Left ventricle myocardium inferior (tissue), 1 donor: ENCODE data around the gene WDR27. TPM values are rescaled to one million over a fixed set of nuclear protein-coding genes. Genes with fewer than 3 reads are reported as not detected.
"Not testable (repeated sequence)": the region's sequence is repeated elsewhere in the genome, so short reads cannot be mapped to it uniquely, and the experiment has no call there.

Experiments
- DNase-seq: peaks from one replicate; pipeline ENCODE4 v3.0.0-alpha.2; 2020
- H3K27ac ChIP-seq: fragments of 200-600 bp; replicated peaks from 2 replicates; pipeline ENCODE4 v1.8.0; 2021
- H3K27me3 ChIP-seq: fragments of 200-600 bp; 2 replicates; pipeline ENCODE4 v1.8.0; 2021; ENCODE audit warnings: low read depth
- H3K36me3 ChIP-seq: fragments of 200-600 bp; 2 replicates; pipeline ENCODE4 v1.8.0; 2021
- H3K4me1 ChIP-seq: fragments of 200-600 bp; 2 replicates; pipeline ENCODE4 v1.8.0; 2021
- H3K4me3 ChIP-seq: fragments of 200-600 bp; 2 replicates; pipeline ENCODE4 v1.8.0; 2021; ENCODE audit warnings: mild to moderate bottlenecking, moderate library complexity
- H3K9me3 ChIP-seq: fragments of 200-600 bp; replicated peaks from 2 replicates; pipeline ENCODE4 v1.8.0; 2021
- intact Hi-C: fragments of 100-400 bp; cut with micrococcal nuclease; formaldehyde crosslinking; loops from one replicate; pipeline ENCODE4 v1.11.0; 2022
- total RNA-seq: library from RNA; stranded (reverse); fragmentation: NEBNext Ultra II Directional; extraction: Animal tissue kit (Norgen Biotek cat#: 25700); gene quantifications from one replicate; pipeline ENCODE4 v1.2.1, GENCODE V29; 2021
- TF ChIP-seq, protein P1 (sequence below): fragments of 200-600 bp; IDR thresholded peaks from 2 replicates; pipeline ENCODE4 v1.8.0; 2021; ENCODE audit warnings: antibody characterized with exemption, mild to moderate bottlenecking, borderline replicate concordance
- donor health status: DM: no; HTN: yes; CAD: no; lungs with severe emphysema.

Gene WDR27
- total RNA-seq, 1 donor from 2014 or later, result 9.1 TPM

DNA sequence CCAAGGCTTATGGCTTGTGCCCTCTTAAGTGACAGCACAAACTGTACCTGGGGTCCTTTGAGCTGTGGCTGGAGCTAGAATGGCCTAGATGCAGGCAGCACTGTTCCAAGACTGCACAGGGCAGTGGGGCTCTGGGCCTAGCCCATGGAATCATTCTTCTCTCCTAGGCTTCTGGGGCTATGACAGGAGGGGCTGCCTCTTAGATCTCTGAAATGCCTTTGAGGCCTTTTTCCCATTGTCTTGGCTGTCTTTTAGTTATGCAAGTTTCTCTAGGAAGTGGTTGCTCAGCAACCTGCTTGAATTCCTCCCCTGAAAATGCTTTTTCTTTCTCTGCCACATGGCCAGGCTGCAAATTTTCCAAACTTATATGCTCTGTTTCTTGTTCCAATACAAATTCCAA is 183.4 kb downstream of the WDR27 start:
- no peak overlapping the region for H3K4me3 ChIP-seq
- intact Hi-C loops, result no loop called here
- no peaks in the 10 kb centered on the region for H3K27me3 ChIP-seq
- TF ChIP-seq, protein P1, sequence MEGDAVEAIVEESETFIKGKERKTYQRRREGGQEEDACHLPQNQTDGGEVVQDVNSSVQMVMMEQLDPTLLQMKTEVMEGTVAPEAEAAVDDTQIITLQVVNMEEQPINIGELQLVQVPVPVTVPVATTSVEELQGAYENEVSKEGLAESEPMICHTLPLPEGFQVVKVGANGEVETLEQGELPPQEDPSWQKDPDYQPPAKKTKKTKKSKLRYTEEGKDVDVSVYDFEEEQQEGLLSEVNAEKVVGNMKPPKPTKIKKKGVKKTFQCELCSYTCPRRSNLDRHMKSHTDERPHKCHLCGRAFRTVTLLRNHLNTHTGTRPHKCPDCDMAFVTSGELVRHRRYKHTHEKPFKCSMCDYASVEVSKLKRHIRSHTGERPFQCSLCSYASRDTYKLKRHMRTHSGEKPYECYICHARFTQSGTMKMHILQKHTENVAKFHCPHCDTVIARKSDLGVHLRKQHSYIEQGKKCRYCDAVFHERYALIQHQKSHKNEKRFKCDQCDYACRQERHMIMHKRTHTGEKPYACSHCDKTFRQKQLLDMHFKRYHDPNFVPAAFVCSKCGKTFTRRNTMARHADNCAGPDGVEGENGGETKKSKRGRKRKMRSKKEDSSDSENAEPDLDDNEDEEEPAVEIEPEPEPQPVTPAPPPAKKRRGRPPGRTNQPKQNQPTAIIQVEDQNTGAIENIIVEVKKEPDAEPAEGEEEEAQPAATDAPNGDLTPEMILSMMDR, result no peak
- H3K4me1 ChIP-seq, result no peaks in the 10 kb centered on the region
- H3K36me3 ChIP-seq, result no peaks in the 10 kb centered on the region
- no peak overlapping the region for H3K27ac ChIP-seq
- H3K9me3 ChIP-seq, result peaks cover 32% of the 10 kb centered on the region
- DNase-seq, result no peak

DNA sequence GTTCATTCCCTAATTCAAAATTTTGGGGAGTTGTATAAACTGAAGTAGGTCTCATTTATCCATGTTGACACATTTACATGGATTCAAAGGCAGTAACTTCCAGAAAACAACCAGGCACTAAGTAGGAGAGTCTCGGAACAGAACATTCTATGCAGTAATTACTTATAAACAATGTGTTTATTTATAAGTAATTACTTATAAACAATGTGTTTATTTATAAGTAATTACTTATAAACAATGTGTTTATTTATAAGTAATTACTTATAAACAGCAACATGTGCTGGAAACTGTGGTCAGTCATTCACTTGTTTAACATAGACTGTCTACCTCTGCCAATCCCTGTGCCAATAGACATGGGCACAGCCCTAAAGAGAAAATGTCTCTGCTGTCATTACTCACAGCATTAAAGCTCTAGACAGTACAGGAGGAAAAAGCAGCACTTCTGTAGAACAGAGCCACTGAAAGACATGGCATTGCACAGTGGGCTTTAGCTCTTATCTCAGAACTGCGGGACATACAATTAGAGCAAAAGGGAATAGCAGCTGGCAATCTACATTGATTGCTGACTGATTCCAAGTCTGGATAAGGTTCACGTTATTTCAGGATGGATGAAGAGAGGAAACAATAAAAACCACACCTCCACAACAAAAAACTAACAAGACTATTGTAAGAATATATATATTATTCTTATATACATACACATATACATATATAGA is 188.2 kb downstream of the WDR27 start:
- peaks cover 21% of the 10 kb centered on the region for H3K9me3 ChIP-seq
- TF ChIP-seq, protein P1, result no peak
- no peaks in the 10 kb centered on the region for H3K4me1 ChIP-seq
- intact Hi-C loops, result no loop called here
- DNase-seq, result no peak
- H3K36me3 ChIP-seq, result no peaks in the 10 kb centered on the region
- H3K27me3 ChIP-seq, result no peaks in the 10 kb centered on the region
- H3K4me3 ChIP-seq, result no peak overlapping the region
- H3K27ac ChIP-seq, result no peak overlapping the region

DNA sequence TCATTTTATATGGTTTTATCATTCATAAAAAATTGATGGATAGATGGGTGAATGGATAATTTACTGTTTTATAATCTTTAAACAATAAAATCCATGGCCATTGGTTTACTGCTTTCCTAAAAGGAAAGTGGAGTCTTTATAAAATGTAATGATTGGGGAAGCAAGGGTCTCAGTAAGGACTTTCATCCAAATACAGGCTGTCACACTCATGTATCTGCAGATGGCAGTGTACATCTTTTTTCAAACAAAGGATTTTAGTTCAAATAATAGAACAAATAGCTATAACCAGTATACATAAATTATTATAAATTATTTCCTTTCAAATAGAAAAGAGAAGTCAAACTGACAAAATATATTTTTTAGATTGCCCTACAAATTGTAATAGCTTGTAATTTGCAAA is 190.0 kb downstream of the WDR27 start:
- intact Hi-C loops, H3K27ac ChIP-seq, H3K27me3 ChIP-seq, H3K4me3 ChIP-seq, H3K4me1 ChIP-seq, DNase-seq, H3K36me3 ChIP-seq: not testable (repeated sequence)
- peaks cover 11% of the 10 kb centered on the region for H3K9me3 ChIP-seq

DNA sequence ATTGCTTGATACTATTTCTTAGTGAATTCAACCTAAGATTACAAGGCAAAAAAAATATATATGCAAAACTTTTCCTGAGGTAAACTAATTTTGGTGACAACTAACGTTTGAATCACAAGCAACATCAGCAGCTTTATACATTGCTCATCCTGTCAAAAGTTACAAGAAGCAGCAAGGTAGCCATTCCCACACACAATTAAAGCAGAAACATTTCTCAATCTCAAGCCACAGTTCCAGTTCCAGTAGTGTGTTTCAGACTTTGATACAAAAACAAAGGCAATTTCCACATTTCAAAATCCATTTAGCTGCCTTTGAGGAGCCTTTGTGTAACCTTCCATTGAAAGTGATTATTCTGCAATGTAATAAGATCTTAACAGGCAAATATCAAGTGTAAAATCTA is 191.0 kb downstream of the WDR27 start:
- Histone ChIP-seq H3K36me3 (no peaks in the 10 kb centered on the region), H3K4me3 (no peak overlapping the region), H3K27ac (no peak overlapping the region), H3K9me3 (peaks cover 11% of the 10 kb centered on the region), H3K27me3 (no peaks in the 10 kb centered on the region), H3K4me1 (no peaks in the 10 kb centered on the region)
- no peak for DNase-seq
- intact Hi-C loops, result no loop called here
- TF ChIP-seq, protein P1, result no peak

DNA sequence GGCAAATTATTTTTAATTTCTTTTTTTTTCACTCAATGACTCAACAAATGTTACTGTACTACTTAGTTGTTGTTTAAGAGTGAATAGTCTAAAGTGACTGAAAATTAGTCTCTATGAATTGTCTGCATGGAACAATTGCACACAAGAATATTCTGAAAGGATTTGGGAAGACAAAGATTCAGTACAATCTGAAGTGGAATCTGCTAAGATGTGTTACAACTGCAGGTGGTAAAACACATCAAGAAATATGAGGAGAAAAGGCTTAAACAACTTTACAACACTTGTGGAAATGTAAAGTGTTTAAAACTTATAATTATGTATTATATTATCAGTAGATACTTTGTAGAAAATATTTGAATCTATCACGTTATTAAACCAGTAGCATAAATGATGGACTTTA is 193.4 kb downstream of the WDR27 start:
- H3K4me3 ChIP-seq, result no peak overlapping the region
- H3K27me3 ChIP-seq, result no peaks in the 10 kb centered on the region
- intact Hi-C loops, result no loop called here
- H3K4me1 ChIP-seq, result no peaks in the 10 kb centered on the region
- H3K36me3 ChIP-seq, result no peaks in the 10 kb centered on the region
- peaks cover 11% of the 10 kb centered on the region for H3K9me3 ChIP-seq
- no peak for DNase-seq
- TF ChIP-seq, protein P1, result no peak
- H3K27ac ChIP-seq, result no peak overlapping the region

DNA sequence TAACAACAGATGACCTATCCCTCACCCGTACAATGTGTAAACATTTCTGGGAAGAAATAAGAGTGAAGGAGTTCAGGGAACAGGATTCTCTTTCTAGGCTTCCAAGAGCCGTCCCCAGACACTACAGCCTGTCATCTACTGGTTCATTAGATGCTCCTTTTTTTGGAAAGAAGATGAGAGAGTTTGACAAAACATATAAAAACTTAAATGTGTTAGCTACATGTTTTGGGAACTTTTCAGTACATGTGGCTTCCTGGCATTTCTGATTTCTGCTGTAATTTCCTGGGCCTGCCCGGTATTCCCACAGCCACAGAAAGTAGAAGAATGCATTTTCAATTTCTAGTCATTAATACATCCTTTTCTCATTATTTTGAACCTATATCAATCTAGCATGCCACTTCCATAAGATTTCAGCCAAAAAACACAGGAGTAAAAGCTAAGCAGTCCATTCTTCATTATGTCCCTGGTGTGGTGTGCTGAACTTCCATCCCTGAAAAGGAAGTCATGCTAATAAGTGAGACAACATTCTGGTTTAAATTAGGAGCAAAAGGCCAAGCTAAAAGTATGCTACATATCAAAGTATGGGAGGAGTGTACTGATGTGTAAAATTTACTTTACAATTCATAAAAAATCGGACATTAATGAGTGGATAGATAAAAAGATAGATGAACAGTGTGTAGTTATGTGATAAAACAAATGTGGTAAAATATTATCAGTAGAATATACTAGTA is 198.2 kb downstream of the WDR27 start:
- Histone ChIP-seq H3K27me3 (no peaks in the 10 kb centered on the region), H3K36me3 (no peaks in the 10 kb centered on the region), H3K4me3 (no peak overlapping the region), H3K4me1 (no peaks in the 10 kb centered on the region), H3K27ac (no peak overlapping the region), H3K9me3 (peaks cover 6% of the 10 kb centered on the region)
- TF ChIP-seq, protein P1, result no peak
- intact Hi-C loops, result no loop called here
- DNase-seq, result no peak
